K562 (cell line): Measurements from ENCODE around the gene ANAPC13. TPM values are rescaled to one million over a fixed set of nuclear protein-coding genes. Genes with fewer than 3 reads are reported as not detected.

Source experiments
- CTCF ChIP-seq, 3 experiments: IDR thresholded peaks in 2 of 3; conservative IDR thresholded peaks in 1 of 3; 2 replicates each; pipeline ENCODE4 v1.5.1; 2011 to 2012; ENCODE audit warnings: low read length in 3 of 3, mild to moderate bottlenecking in 3 of 3, control low read depth in 2 of 3, improper control_type of control experiment in 1 of 3, inconsistent platforms in 1 of 3, low read depth in 1 of 3, mixed read lengths in 1 of 3, moderate library complexity in 1 of 3; ENCODE audit not compliant: insufficient read depth in 2 of 3
- DACH1 ChIP-seq: fragments of 450-650 bp; IDR thresholded peaks from 2 replicates; pipeline ENCODE4 v1.6.1; 2018; ENCODE audit not compliant: partially characterized antibody
- ETV1 ChIP-seq: fragments of 450-650 bp; conservative IDR thresholded peaks from 2 replicates; pipeline ENCODE4 v1.6.1; 2016; ENCODE audit warnings: missing genetic modification characterization, control low read depth, low read depth, missing compliant biosample characterization
- NBN ChIP-seq: fragments of 450-650 bp; IDR thresholded peaks from 2 replicates; pipeline ENCODE4 v1.6.1; 2016; ENCODE audit warnings: low read depth, mild to moderate bottlenecking
- NCOA6 ChIP-seq: fragments of 450-650 bp; IDR thresholded peaks from 2 replicates; pipeline ENCODE4 v1.6.1; 2017; ENCODE audit warnings: mild to moderate bottlenecking
- POLR2A ChIP-seq: fragments of 450-650 bp; conservative IDR thresholded peaks from 2 replicates; pipeline ENCODE4 v1.6.1; 2016
- PPARD ChIP-seq: fragments of 250-450 bp; sonication (Bioruptor Pico); IDR thresholded peaks from 2 replicates; pipeline ENCODE4 v1.8.0; 2022; ENCODE audit warnings: inconsistent platforms, mild to moderate bottlenecking, moderate library complexity
- SIN3A ChIP-seq, 2 experiments: fragments of 150-350 bp in 1 of 2; IDR thresholded peaks; 2 replicates each; pipeline ENCODE4 v1.6.1; 2011 to 2016; ENCODE audit warnings: borderline replicate concordance in 2 of 2, low read depth in 2 of 2, low read length in 2 of 2, mild to moderate bottlenecking in 2 of 2, moderate library complexity in 2 of 2; ENCODE audit not compliant: control insufficient read depth in 1 of 2
- SMC3 ChIP-seq: conservative IDR thresholded peaks from 2 replicates; pipeline ENCODE4 v1.6.1; 2011; ENCODE audit warnings: low read depth, low read length, improper control_type of control experiment; ENCODE audit not compliant: insufficient read depth
- ZBTB5 ChIP-seq: fragments of 450-650 bp; IDR thresholded peaks from 2 replicates; pipeline ENCODE4 v1.6.1; 2017; ENCODE audit warnings: antibody characterized with exemption
- ZNF282 ChIP-seq: sonication (generic); formaldehyde crosslinking; IDR thresholded peaks from 2 replicates; pipeline ENCODE4 v1.8.1; 2023; ENCODE audit warnings: missing genetic modification reagents
- ZNF3 ChIP-seq: fragments of 250-450 bp; sonication (Bioruptor Pico); IDR thresholded peaks from 2 replicates; pipeline ENCODE4 v1.5.0; 2021; ENCODE audit warnings: mild to moderate bottlenecking, moderate library complexity
- ZNF445 ChIP-seq: fragments of 250-450 bp; sonication (Bioruptor Pico); IDR thresholded peaks from 2 replicates; pipeline ENCODE4 v1.4.0; 2020; ENCODE audit warnings: low read depth, mild to moderate bottlenecking, moderate library complexity
- ZNF699 ChIP-seq: fragments of 250-450 bp; sonication (Bioruptor Pico); IDR thresholded peaks from 2 replicates; pipeline ENCODE4 v1.8.0; 2021; ENCODE audit warnings: mild to moderate bottlenecking, moderate library complexity; ENCODE audit not compliant: insufficient replicate concordance
- ZSCAN32 ChIP-seq: fragments of 450-650 bp; formaldehyde crosslinking; IDR thresholded peaks from 2 replicates; pipeline ENCODE4 v1.4.0; 2020; ENCODE audit warnings: mild to moderate bottlenecking, moderate library complexity
- polyA plus RNA-seq, 8 experiments: library from polyadenylated mRNA; depleted of rRNA in 4 of 8; stranded (reverse) in 5 of 8; unstranded in 3 of 8; fragments of >200 nt; fragmentation: Nextera tagmentation in 2 of 8; fragmentation: Illumina TruSeq in 1 of 8; extraction: Ambion mirVana in 2 of 8; extraction: Trizol in 1 of 8; gene quantifications; 2 replicates each; pipeline versions ENCODE4 v1.2.1 to v1.2.3, GENCODE V29; 2011 to 2014; ENCODE audit warnings: inconsistent platforms in 1 of 8, missing spikeins in 1 of 8
- total RNA-seq, 7 experiments: library from RNA; depleted of rRNA in 6 of 7; stranded (reverse); fragments of >200 nt in 6 of 7; fragmentation: Illumina TruSeq in 2 of 7; extraction: Trizol in 2 of 7; gene quantifications; 2 replicates each; pipeline versions ENCODE4 v1.2.1 to v1.2.3, GENCODE V29; 2011 to 2021; ENCODE audit warnings: low replicate concordance in 1 of 7
- TF ChIP-seq, protein P1 (sequence below): fragments of 250-450 bp; sonication (Bioruptor Pico); IDR thresholded peaks from 2 replicates; pipeline ENCODE4 v1.8.0; 2021; ENCODE audit warnings: moderate library complexity, mild to moderate bottlenecking, inconsistent platforms
- TF ChIP-seq, protein P2 (sequence below): fragments of 450-650 bp; IDR thresholded peaks from 2 replicates; pipeline ENCODE4 v1.6.1; 2016; ENCODE audit warnings: borderline replicate concordance

Gene ANAPC13
- total and polyA plus RNA-seq, 9 of the 15 experiments (the other 6 are each of a cell fraction or from before 2014, with no cell fraction given) = 48.5 to 238 (median 68.5) TPM

DNA sequence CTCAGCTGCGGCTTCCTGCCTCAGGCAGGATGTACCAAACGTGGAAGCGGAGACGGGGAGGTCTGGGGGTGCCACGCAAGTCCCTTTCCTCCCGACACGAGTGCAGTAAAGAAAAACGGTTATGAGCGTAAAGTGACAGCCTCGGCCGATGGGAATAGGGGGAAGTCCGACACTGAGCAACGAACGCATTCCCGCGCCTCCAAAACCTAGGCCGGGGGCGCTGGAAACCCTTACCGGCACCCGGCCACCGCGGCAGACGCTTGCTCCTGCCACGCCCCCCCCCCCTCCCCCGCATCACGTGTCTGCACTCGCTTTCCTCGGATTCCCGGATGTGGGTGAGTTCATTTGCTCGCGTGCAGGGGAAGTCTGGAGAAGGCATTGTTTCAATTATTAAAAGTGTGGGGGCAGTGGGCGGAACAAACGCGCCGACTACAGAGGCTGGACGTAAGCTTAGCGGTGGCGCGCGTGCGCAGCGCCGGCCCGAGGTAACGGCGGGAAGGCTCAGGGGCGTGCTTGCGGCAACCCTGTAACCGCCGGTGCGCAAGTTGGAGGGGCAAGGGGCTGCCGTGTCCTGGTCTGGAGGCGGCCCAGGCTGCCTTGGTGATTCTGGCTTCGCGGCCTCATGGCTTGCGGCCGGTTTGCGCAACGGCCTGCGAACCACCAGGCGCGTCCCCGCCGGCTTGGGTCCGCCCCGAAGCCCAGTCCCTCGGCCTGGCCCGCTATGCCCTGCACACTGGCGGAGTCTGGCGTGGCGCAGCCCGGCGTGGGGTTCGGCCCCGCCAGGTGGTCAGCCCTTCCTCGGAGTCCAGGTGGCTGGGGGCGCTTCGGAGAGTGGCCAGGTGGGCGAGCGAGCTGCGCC lies at the start of gene ANAPC13, which contains the start of gene CEP63 (continued):
- TF ChIP-seq ZNF282 = no peak
- TF ChIP-seq ZSCAN32 (CRISPR knock-in tag) = no peak
- peak; percentile 77 for TF ChIP-seq DACH1
- TF ChIP-seq SMC3 = no peak
- peak; percentile 90 for TF ChIP-seq POLR2A
- no peak for TF ChIP-seq ZBTB5
- 0 out of 4 replicates have a peak, but pooled peaks of 1 of the 2 experiments have one; percentile 44 for TF ChIP-seq SIN3A (IDR thresholded peaks at IDR 0.05; ENCODE audit: borderline replicate concordance in 2 of 2, control insufficient read depth in 1 of 2, low read depth in 2 of 2, low read length in 2 of 2)
- TF ChIP-seq NBN = 0 out of 2 replicates have a peak, but pooled peaks have one; percentile 57
- no peak for TF ChIP-seq ZNF699 (CRISPR knock-in tag)
- TF ChIP-seq ETV1 (tag) = peak; percentile 67
- no peak for TF ChIP-seq PPARD (CRISPR knock-in tag)
- TF ChIP-seq, protein P1, sequence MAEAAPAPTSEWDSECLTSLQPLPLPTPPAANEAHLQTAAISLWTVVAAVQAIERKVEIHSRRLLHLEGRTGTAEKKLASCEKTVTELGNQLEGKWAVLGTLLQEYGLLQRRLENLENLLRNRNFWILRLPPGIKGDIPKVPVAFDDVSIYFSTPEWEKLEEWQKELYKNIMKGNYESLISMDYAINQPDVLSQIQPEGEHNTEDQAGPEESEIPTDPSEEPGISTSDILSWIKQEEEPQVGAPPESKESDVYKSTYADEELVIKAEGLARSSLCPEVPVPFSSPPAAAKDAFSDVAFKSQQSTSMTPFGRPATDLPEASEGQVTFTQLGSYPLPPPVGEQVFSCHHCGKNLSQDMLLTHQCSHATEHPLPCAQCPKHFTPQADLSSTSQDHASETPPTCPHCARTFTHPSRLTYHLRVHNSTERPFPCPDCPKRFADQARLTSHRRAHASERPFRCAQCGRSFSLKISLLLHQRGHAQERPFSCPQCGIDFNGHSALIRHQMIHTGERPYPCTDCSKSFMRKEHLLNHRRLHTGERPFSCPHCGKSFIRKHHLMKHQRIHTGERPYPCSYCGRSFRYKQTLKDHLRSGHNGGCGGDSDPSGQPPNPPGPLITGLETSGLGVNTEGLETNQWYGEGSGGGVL (CRISPR knock-in tag) = no peak
- TF ChIP-seq, protein P2, sequence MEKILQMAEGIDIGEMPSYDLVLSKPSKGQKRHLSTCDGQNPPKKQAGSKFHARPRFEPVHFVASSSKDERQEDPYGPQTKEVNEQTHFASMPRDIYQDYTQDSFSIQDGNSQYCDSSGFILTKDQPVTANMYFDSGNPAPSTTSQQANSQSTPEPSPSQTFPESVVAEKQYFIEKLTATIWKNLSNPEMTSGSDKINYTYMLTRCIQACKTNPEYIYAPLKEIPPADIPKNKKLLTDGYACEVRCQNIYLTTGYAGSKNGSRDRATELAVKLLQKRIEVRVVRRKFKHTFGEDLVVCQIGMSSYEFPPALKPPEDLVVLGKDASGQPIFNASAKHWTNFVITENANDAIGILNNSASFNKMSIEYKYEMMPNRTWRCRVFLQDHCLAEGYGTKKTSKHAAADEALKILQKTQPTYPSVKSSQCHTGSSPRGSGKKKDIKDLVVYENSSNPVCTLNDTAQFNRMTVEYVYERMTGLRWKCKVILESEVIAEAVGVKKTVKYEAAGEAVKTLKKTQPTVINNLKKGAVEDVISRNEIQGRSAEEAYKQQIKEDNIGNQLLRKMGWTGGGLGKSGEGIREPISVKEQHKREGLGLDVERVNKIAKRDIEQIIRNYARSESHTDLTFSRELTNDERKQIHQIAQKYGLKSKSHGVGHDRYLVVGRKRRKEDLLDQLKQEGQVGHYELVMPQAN = 0 out of 2 replicates have a peak, but pooled peaks have one; percentile 44
- no peak for TF ChIP-seq ZNF445 (CRISPR knock-in tag)
- TF ChIP-seq ZNF3 (CRISPR knock-in tag) = no peak
- TF ChIP-seq CTCF (IDR thresholded peaks at IDR 0.05 in 2 of 3, conservative IDR thresholded peaks at IDR 0.05 in 1 of 3; ENCODE audit: insufficient read depth in 2 of 3, low read depth in 1 of 3, low read length in 3 of 3) = no peak
- peak; percentile 46; the same call in 1 of the 2 replicates for TF ChIP-seq NCOA6
